ENCODE results near the gene MAML2.
"Not testable (repeated sequence)": the region's sequence is repeated elsewhere in the genome, so short reads cannot be mapped to it uniquely, and the experiment has no call there.

The MAML2 gene

DNA sequence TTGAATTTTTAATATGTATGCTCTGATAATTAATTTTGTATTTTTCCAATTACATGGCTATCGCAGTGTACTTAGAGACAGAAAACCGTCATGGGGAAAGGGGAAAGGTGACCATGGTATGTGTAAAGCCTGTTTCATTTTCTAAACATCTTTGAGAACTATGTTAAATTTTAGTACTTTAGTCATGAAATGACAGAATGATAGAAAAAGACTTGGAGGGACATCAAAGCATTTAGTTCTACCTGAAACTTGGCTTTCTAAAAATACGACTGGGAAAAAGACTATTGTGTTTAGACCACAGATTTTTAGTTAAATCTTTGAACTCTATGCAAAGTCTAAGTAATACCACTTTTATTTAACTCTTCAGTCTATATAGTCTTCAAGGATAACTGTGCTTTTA lies 54.1 kb downstream of the MAML2 start:
- no peak for DNase-seq

DNA sequence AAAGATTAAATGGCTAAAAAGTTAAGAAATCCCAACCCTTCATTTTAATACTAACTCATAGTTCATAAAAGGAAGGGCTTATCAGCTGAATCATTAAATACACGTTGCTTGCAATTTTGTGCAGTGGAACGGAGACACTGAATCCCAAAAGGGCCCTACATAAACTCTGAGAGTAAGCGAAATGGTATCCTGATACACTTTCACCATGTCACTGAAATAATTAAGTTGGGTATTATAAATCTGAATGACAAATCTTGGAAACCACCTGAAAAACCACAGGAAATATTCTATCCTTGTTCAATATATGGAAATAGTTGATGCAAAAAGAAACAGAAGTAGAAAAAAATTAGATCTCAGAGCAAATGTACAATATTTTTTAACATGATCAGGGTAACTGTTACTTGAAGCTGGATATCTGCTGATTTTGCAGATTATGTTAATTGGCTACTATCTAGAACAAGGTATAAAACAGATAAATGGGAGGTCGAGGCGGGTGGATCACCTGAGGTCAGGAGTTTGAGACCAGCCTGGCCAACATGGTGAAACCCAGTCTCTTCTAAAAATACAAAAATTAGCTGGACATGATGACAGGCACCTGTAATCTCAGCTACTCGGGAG lies 55.1 kb downstream of the MAML2 start:
- DNase-seq = no peak

GRCh38 chr11:96285985-96286384 lies 57.0 kb downstream of the MAML2 start:
- DNase-seq = not testable (repeated sequence)

- no peak for DNase-seq
These were observed 58.1 kb downstream of the MAML2 start for GRCh38 chr11:96284917-96285316.

- DNase-seq = no peak
These were observed 58.6 kb downstream of the MAML2 start for GRCh38 chr11:96284401-96284800.

DNA sequence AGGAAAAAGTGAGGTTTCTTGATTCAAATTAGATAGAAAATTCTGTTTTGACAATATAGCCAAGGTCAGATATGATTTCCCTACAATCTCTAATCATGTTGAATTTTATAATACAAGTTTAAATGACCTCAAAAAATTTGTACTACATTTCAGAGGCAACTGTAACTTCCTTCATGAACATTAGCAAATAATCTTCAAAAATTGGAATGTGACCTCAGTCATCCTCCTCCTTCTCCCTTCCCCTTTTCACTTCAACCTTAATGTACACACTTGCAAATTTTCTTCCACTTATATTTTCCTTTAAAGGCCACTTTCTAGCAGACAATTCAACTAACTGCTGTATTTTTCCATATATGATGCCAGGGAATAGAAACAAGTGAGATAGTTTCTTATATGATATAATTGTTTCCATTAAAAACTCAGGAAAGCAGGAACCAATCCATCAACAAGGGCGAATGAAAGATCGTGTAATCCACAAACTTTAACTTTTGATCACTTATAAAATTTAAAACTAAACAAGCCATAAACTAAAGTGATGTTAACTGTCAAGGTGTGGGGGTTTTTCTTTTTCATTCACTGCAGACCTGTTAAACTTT lies 60.3 kb downstream of the MAML2 start:
- no peak for DNase-seq

GRCh38 chr11:96280444-96280843 lies 62.6 kb downstream of the MAML2 start:
- no peak for DNase-seq

DNA sequence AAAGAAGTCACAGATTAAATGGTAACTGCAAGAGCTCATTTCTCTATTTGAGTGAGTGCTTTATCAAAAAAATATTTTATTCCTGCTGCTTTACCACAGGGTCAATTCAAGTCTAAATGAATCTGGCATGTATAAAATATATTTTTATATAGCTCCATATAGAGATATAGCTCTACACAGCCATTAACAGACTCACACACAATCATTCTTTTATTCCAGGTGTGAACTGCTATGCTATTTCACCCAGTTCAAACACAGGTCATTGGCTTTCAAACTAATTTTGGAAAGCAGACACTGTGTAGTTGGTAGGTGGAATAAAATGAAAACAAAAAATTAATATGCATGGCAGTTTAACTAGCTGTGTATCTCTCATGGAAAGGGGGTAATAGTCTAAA lies 63.1 kb downstream of the MAML2 start:
- DNase-seq = no peak

GRCh38 chr11:96279018-96279895 lies 63.7 kb downstream of the MAML2 start:
- DNase-seq = no peak

- DNase-seq = no peak
These were observed 64.7 kb downstream of the MAML2 start for GRCh38 chr11:96278039-96278897.

- DNase-seq = no peak
These were observed 65.3 kb downstream of the MAML2 start for GRCh38 chr11:96277696-96278038.

DNA sequence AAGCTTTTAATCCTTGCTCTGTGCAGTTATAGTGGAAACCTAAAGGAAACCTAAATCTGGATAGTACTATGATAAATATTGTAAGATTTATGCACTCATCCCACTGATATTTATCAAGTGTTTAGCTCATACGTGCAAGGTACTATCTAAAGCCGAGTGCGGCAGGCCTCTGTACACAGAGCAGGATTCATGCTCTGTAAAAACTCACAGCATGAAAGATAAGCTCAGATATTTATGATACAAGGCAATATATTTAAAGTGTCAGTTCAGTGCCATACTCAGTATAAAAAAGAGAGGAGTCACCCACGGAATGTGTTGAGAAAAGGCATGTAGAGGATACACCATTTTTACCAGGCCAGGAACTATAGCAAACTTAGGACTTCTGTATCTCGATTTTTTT lies 66.2 kb downstream of the MAML2 start:
- DNase-seq = no peak

DNA sequence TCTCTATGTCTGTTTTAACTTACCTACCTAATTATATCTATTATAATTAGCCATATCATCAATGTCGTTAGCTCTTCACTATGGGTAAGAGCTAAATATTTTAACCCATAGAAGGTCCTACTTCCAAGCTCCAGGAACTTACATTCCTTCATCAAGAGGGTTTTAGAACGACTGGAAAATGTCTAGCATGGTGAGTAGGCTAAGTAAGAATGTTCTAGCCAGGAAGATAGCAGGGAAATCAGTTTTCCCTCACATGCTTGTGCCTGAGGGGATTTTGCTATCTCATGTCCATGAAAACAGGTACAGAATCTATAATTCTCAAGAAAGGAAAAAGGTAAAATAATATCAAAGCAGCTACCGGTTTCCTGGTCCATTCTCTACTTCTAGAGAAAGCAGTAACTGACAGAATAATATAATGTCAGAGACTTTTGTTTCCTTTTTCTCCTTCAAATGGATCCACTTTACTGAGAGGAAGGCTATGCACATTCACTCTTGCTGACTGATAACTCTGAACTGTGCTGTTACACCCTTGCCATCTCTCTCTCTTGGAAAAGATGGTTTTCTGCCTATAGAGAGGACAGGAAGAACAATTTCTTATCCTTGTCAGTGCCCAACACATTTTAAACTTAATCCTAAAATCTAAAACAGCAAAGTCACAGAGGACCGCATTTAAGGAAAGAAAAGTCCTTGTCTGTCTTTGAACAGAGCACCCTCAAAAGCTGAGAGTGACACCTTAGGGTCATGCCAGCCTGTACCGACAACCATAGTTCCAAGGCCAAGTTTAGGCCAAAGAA lies 67.0 kb downstream of the MAML2 start:
- DNase-seq = no peak

DNA sequence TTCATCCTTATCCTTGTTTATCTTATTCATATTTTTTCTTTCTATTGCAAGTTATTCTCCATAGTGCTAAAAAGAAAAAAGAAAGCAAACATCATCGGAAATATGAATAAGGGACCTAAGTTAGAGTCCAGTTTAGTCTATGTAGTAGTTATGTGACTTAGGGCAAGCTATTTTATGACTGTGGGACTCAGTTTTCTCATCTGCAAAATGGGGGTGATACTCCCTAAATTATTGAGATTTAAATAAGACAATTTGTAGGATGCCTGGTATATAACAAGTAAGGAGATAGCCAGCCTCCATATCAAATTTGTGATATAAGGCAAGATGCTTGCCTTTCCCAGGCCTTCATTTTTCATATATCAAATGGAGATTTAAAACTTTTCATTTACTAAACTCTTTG lies 69.5 kb downstream of the MAML2 start:
- DNase-seq = no peak

DNA sequence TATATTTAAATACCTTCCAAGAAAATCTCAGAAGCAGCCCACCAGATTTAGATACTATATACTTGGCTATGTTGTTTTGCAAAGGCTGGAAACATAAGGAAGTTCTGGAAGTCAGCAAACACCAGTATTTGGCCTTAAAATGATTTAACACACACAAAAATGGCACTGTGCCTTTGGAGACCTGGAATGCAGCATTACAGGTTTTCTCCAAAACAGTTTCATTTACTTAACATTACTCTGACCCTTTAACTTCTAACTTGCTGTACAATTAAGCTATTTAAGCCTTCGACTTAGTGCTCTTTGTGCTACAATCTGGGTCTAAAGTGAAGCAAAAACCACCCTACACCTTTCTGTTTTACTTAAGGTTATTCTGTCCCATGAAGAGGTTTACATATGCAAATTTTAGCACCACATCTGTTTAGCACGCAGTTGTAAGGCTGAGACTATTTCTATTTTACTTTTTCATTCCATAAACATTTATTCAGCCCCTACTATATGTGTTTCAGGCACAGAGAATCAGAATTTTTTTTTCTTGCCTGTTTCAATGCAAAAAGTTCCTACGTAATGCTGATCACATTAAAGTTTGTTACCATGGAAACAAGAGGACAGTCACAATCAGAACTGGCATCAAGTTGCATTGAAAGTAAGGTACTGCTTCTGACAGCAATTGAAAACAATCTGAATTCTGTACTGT lies 70.3 kb downstream of the MAML2 start:
- no peak for DNase-seq

DNA sequence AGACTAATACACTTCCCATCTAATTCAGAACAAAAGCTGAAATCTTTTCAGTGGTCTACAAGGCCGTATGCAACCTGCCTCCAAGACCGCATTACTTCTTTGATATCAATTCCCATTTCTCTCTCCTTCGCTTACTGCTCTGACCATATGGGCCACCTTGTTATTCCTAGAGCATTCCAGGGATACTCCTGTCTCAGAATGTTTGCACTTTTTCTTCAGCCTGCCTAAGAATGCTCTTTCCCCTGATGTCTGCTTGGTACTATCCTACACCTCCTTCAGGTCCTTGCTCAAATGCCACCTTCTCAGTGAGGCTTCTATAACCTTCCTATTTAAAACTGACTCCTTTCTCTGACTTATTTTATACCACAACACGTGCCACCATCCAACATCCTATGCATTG lies 71.2 kb downstream of the MAML2 start:
- DNase-seq = no peak

DNA sequence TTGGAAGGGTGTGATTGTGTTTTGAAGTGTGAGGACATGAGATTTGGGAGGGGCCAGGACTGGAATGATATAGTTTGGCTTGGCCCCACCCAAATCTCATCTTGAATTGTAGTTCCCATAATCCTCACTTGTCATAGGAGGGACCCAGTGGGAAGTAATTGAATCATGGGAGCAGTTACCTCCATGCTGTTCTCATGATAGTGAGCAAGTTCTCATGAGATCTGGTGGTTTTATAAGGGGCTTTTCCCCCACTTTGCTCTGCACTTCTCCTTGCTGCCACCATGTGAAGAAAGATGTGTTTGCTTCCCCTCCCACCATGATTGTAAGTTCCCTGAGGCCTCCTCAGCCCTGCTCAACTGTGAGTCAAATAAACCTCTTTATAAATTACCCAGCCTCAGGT lies 71.6 kb downstream of the MAML2 start:
- DNase-seq = not testable (repeated sequence)

DNA sequence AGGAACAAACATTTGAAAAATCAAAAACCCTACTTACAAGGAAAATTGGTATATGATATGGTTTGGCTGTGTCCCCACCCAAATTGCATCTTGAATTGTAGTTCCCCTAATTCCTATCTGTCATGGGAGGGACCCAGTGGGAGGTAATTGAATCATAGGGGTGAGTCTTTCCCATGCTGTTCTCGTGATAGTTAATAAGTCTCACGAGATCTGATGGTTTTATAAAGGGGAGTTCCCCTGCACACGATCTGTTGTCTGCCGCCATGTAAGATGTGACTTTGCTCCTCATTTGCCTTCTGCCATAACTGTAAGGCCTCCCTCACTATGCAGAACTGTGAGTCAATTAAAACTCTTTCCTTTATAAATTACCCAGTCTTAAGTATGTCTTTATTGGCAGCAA lies 74.5 kb downstream of the MAML2 start:
- not testable (repeated sequence) for DNase-seq

DNA sequence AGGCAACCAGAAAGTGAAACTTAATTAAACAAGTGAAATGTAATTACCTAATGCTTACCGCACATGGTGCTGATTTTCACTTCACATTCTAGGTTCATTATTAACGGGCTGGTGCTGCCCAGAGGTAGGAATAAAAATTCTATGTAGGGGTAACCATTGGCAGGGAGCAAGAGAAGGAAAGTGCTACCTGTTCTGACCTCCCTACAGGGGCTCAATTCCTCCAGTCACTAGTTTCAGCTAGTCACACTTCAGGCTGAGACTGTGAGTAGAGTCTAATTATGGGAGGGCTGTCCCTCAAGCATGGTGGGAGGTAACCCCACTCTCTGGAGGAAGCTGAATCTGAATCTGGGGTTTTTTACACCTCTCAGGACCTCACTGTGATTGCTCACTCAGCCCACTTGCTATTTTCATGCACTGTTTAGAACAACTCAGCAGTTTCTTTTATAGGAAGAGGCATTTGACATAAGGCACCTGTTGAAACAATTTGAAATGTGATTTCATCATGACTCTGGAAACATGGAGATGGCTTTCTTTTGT lies 75.4 kb downstream of the MAML2 start:
- no peak for DNase-seq

DNA sequence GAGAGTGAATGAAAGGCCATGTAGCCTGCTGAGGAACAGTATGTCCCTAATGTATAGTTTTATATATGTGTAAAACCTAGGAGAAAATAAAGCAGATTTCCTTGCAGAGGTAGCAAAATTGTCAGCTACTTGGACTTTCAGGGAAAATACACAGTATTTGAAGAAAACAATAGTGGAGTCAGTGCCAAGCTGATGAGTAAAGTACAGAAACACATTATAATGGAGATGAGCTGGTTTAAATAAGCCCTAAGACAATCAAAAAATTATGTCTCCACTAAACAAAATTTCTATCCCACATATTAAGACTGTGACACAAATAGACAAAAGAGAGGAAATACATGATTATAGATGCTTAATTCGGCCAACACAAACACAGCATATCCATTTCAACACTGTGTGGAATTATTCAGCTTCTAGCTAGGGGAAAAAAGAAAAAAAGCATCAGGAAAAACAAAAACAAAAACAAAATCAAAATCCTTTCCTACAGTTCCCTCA lies 75.9 kb downstream of the MAML2 start:
- no peak for DNase-seq

DNA sequence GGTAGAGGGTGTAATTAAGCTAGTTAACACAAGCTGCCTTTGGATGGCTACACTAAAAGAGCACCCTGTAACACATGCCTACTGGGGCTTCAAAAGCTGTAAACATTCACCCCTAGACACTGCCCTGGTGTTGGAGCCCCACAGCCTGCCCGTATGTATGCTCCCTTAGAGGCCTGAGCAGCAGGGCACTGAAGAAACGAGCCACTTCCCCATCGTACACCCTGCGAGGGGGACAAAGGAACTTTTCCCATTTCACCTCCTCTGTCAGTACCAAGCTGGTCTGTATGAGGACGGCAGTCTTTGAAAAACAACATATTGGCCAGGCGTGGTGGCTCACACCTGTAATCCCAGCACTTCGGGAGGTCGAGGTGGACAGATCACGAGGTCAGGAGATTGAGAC lies 77.0 kb downstream of the MAML2 start:
- no peak for DNase-seq

Data from NCI-H187 (cell line).